Esophagus muscularis mucosa (tissue), 4 donors: ENCODE results near the gene SCYGR2. TPM values are rescaled to one million over a fixed set of nuclear protein-coding genes. Genes with fewer than 3 reads are reported as not detected.

ENCODE experiments used
- DNase-seq: peaks from one replicate; pipeline ENCODE4 v3.0.0-alpha.2; 2017; ENCODE audit errors: extremely low spot score
- H3K27ac ChIP-seq, 4 donors: fragments of 200-600 bp; sonication (generic); replicated peaks in 1 of 4; 1 replicate in 3 of 4; 2 replicates in 1 of 4; pipeline ENCODE4 v1.5.1; 2016 to 2019; ENCODE audit warnings: mild to moderate bottlenecking in 1 of 4
- H3K27me3 ChIP-seq, 4 donors: fragments of 200-600 bp; sonication (generic); one replicate each; pipeline versions ENCODE4 v1.5.1 to v1.6.0; 2016 to 2019
- H3K36me3 ChIP-seq, 4 donors: fragments of 200-600 bp; sonication (generic); one replicate each; pipeline ENCODE4 v1.5.1; 2016 to 2019
- H3K4me1 ChIP-seq, 4 donors: fragments of 200-600 bp; sonication (generic); one replicate each; pipeline ENCODE4 v1.5.1; 2016 to 2019
- H3K4me3 ChIP-seq, 4 donors: fragments of 200-600 bp; sonication (generic); 1 replicate in 2 of 4; 2 replicates in 2 of 4; pipeline ENCODE4 v1.5.1; 2016 to 2019; ENCODE audit warnings: mild to moderate bottlenecking in 4 of 4, moderate library complexity in 1 of 4
- H3K9me3 ChIP-seq, 4 donors: fragments of 200-600 bp; sonication (generic); 1 replicate in 3 of 4; 2 replicates in 1 of 4; pipeline ENCODE4 v1.5.1; 2016 to 2019
- CTCF ChIP-seq, 3 experiments: fragments of 200-600 bp in 2 of 3; fragments of 450-650 bp in 1 of 3; sonication (generic) in 2 of 3; IDR thresholded peaks; one replicate each; pipeline ENCODE4 v1.5.1; 2017 to 2019; ENCODE audit warnings: antibody characterized with exemption in 3 of 3, mild to moderate bottlenecking in 2 of 3, moderate library complexity in 1 of 3
- EP300 ChIP-seq: sonication (generic); formaldehyde crosslinking; IDR thresholded peaks from one replicate; pipeline ENCODE4 v1.6.1; 2017; ENCODE audit warnings: antibody characterized with exemption
- POLR2A ChIP-seq: fragments of 450-650 bp; IDR thresholded peaks from one replicate; pipeline ENCODE4 v1.6.1; 2017; ENCODE audit warnings: antibody characterized with exemption, moderate library complexity, mild to moderate bottlenecking, low read depth
- POLR2AphosphoS5 ChIP-seq, 2 donors: sonication (generic); formaldehyde crosslinking; IDR thresholded peaks; one replicate each; pipeline ENCODE4 v1.6.1; 2017; ENCODE audit warnings: antibody characterized with exemption in 2 of 2
- WGBS: methylation state at CpG from one replicate; pipeline ENCODE4 v1.1.5; 2018; 5-methylcytosine and 5-hydroxymethylcytosine counted together
- intact Hi-C: fragments of 100-400 bp; cut with DNase I; formaldehyde crosslinking; loops from one replicate; pipeline ENCODE4 v1.15.1; 2023
- total RNA-seq, 4 donors: library from RNA; depleted of rRNA; stranded (reverse); fragments of >200 nt; gene quantifications; one replicate each; pipeline versions ENCODE4 v1.1.0 to v1.2.1, GENCODE V29; 2016

SCYGR2 gene
- total RNA-seq, 4 donors from 2014 or later, result not detected

DNA sequence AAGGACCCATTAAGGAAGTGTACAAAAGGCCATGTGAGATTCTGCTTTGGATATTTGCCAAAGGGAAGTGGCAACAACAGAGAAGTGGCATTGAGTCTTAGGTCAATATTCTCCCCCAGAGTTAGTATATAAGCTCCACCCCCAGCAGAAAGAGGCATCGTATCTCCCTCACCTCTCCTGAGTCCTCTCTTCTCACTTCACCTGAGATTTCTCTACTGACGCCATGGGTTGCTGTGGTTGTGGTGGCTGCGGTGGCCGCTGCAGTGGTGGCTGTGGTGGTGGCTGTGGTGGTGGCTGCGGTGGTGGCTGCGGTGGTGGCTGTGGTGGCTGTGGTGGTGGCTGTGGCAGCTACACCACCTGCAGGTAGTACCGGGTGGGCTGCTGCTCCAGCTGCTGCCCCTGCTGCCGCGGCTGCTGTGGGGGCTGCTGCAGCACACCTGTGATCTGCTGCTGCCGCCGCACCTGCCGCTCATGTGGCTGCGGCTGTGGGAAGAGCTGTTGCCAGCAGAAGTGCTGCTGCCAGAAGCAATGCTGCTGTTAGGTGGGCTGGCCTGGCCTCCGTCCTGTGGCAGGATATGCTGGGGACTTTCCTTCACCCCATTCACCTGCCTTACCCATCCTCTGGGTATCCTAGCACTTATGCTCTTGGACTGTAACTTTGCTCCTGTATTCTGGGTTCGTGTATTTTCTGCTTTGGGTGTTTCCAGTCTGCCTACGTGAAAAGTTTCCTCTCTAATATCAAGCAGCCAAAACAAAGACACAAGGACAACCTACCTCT is 10.1 kb downstream of the SCYGR2 start:
- WGBS, result 76% methylated on average over 4 of the region's 16 CpGs
- Histone ChIP-seq H3K27ac (no peak overlapping the region), H3K4me1 (no peaks in the 10 kb centered on the region), H3K4me3 (no peak overlapping the region), H3K27me3 (no peaks in the 10 kb centered on the region), H3K9me3 (no peaks in the 10 kb centered on the region), H3K36me3 (no peaks in the 10 kb centered on the region)
- intact Hi-C loops, result no loop called here
- DNase-seq, result peak; percentile 75
- TF ChIP-seq POLR2AphosphoS5 (IDR thresholded peaks at IDR 0.05) (no peak), EP300 (no peak), CTCF (IDR thresholded peaks at IDR 0.05) (no peak), POLR2A (no peak)

DNA sequence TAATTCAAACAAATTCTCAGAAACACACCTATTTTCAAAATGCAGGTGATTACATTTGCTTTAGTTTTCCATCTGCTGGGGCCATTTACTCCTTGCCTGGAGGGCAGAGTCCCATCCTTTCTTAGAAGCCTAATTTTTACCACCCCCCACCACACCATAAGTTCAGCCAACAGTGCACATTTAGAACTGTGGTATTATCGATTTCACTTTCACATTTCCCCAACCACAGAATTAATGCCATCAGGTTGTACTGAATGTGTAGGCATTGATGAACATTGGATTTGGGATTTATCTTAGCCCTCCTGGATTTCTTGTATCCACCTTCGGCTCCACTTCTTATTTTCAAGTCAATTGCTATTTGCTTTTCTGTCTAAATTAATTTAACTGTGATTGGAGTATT is 11.4 kb downstream of the SCYGR2 start:
- WGBS, result 88% methylated on average over 2 of the region's 2 CpGs
- no peaks in the 10 kb centered on the region for H3K27me3 ChIP-seq
- no peak for TF ChIP-seq POLR2AphosphoS5 (IDR thresholded peaks at IDR 0.05)
- no peak for TF ChIP-seq EP300
- TF ChIP-seq CTCF (IDR thresholded peaks at IDR 0.05), result no peak
- no peak for TF ChIP-seq POLR2A

DNA sequence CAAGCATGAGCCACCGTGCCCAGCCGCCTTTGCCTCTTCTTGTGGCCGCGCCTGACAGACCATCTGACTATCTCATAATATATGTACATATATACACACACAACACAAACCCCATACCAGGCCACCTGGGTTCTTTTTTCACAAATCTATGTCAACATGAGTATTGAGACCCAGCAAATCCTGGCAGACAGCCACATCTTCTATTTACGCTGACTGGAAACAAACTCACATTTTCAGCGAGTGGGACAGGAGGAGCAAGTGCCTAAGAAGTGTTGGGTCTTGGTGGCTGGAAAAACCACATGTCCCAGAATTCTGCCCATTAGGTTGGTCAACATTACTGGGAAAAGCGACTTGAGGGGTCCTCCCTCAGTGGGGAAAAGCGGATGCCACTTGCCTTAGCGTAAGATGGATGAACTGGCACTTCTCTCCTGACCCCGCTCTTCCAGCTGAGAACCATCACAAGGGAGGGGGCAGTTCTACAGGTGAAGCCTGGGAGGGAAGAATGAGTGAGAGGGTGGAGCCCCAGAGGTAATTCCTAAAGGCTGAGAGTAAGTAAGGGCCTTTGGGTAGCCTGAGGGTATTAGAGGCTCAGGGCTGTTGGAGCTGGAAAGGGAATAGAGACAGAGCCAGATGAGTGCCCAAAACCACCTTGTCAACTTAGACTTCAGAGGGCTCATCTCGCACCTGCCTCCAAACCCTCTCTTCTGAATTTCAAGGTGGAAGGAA is 14.0 kb downstream of the SCYGR2 start:
- peaks cover 0 to 2% (median 0%) of the 10 kb centered on the region in 4 donors for H3K4me1 ChIP-seq
- no peaks in the 10 kb centered on the region for H3K36me3 ChIP-seq
- 89% methylated on average over 11 of the region's 11 CpGs for WGBS
- TF ChIP-seq EP300 (no peak), POLR2AphosphoS5 (IDR thresholded peaks at IDR 0.05) (no peak), POLR2A (no peak), CTCF (IDR thresholded peaks at IDR 0.05) (no peak)
- intact Hi-C loops, result no loop called here
- H3K27ac ChIP-seq, result no peak overlapping the region
- DNase-seq, result peak; percentile 57
- H3K9me3 ChIP-seq, result no peaks in the 10 kb centered on the region
- H3K4me3 ChIP-seq, result no peak overlapping the region
- H3K27me3 ChIP-seq, result peaks cover 0 to 9% (median 0%) of the 10 kb centered on the region in 4 donors

More for the DNA sequence above, 11.4 kb downstream of the SCYGR2 start:
- H3K36me3 ChIP-seq, result no peaks in the 10 kb centered on the region
- H3K4me1 ChIP-seq, result no peaks in the 10 kb centered on the region
- intact Hi-C loops, result no loop called here
- no peak for DNase-seq
- no peak overlapping the region for H3K4me3 ChIP-seq
- H3K27ac ChIP-seq, result no peak overlapping the region
- H3K9me3 ChIP-seq, result no peaks in the 10 kb centered on the region

DNA sequence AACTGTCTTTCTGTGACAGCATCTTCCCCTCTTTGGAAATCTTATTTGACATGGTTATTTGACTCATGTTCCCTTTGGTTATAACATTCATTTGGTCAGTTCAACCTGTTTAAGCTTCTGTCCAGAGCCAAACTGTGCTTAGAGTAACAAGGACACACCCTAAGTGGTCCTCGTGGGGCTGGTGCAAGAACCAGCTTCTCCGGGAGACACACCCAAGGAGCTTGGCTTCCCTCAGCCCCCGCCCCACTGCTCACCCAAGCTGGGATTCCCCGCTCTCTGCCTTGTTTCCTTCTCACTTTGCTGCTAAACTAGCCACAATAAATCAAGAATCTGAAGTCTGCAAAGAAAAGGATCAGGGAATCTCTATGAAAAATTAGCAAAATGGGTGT is 14.6 kb downstream of the SCYGR2 start:
- peak; percentile 45 for DNase-seq
- TF ChIP-seq CTCF (IDR thresholded peaks at IDR 0.05) (no peak), POLR2AphosphoS5 (IDR thresholded peaks at IDR 0.05) (no peak), POLR2A (no peak)
- H3K4me3 ChIP-seq, result no peak overlapping the region
- no peak overlapping the region for H3K27ac ChIP-seq
- WGBS, result 77% methylated on average over 4 of the region's 4 CpGs
- H3K36me3 ChIP-seq, result no peaks in the 10 kb centered on the region
- H3K9me3 ChIP-seq, result no peaks in the 10 kb centered on the region
- H3K27me3 ChIP-seq, result peaks cover 0 to 9% (median 0%) of the 10 kb centered on the region in 4 donors
- intact Hi-C loops, result no loop called here
- peaks cover 0 to 3% (median 0%) of the 10 kb centered on the region in 4 donors for H3K4me1 ChIP-seq
